Thyroid gland (tissue), 4 donors: Measurements from ENCODE around the gene ORC4.

ENCODE experiments used
- POLR2A ChIP-seq, 2 donors: fragments of 450-650 bp; IDR thresholded peaks; one replicate each; pipeline ENCODE4 v1.6.1; 2017; ENCODE audit warnings: antibody characterized with exemption in 2 of 2, mild to moderate bottlenecking in 2 of 2, moderate library complexity in 1 of 2
- TF ChIP-seq, protein P1 (sequence below), 6 experiments: fragments of 200-600 bp in 3 of 6; fragments of 450-650 bp in 3 of 6; sonication (generic) in 3 of 6; IDR thresholded peaks; one replicate each; pipeline ENCODE4 v1.5.1; 2016 to 2019; ENCODE audit warnings: antibody characterized with exemption in 6 of 6, mild to moderate bottlenecking in 2 of 6, inconsistent platforms in 1 of 6, moderate library complexity in 1 of 6

DNA sequence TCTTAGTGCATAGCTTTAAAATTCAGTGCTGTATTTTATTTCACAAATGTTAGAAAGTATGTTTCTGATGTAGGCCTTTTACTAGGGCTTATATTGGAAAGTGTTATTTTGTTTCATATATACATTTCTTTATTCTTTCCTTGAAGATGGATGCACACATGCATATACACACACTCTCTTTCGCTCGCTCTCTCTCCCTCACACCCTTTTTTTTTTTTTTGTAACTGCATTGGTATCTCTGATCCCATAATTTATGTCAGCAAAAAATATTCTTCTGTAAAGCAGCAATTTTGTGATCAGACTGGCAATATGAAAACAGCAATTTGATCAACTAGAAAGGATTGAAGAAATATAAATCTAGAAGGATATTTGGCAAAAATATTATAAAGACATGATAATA lies 2.3 kb upstream of the ORC4 start:
- TF ChIP-seq, protein P1, sequence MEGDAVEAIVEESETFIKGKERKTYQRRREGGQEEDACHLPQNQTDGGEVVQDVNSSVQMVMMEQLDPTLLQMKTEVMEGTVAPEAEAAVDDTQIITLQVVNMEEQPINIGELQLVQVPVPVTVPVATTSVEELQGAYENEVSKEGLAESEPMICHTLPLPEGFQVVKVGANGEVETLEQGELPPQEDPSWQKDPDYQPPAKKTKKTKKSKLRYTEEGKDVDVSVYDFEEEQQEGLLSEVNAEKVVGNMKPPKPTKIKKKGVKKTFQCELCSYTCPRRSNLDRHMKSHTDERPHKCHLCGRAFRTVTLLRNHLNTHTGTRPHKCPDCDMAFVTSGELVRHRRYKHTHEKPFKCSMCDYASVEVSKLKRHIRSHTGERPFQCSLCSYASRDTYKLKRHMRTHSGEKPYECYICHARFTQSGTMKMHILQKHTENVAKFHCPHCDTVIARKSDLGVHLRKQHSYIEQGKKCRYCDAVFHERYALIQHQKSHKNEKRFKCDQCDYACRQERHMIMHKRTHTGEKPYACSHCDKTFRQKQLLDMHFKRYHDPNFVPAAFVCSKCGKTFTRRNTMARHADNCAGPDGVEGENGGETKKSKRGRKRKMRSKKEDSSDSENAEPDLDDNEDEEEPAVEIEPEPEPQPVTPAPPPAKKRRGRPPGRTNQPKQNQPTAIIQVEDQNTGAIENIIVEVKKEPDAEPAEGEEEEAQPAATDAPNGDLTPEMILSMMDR (IDR thresholded peaks at IDR 0.05), result no peak
- no peak for TF ChIP-seq POLR2A (IDR thresholded peaks at IDR 0.05)
